Inflammatory macrophage treated with lipopolysaccharide for 4 hours (primary cell): ENCODE measurements around the gene TEX52.
"Not testable (repeated sequence)": the region's sequence is repeated elsewhere in the genome, so short reads cannot be mapped to it uniquely, and the experiment has no call there.

Experiments
- DNase-seq: peaks from one replicate; pipeline ENCODE4 v3.0.0-alpha.2; 2020

The TEX52 gene

GRCh38 chr12:2863402-2863801 is 6.6 kb upstream of the TEX52 start:
- not testable (repeated sequence) for DNase-seq

DNA sequence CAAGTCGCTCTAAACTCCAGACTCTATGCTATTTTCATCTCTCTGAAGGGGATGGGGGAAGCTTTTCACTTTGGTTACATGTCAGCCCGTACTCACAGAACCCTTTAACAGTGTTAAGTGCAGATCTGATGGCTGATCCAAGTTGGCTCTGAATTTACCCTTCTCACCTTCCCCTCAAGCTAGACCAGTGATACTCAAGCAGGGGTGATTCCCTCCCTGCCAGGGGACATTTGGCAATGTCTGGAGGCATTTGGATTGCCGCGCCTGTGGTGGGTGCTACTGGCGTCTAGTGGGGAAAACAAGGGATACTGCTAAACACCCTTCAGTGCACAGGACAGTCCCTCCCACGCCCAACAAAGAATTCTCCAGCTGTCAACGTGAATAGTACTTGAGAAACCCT is 6.0 kb upstream of the TEX52 start:
- DNase-seq: no peak

GRCh38 chr12:2860170-2860569 is 3.3 kb upstream of the TEX52 start:
- no peak for DNase-seq

- DNase-seq: no peak
Observed at GRCh38 chr12:2858944-2859421, 2.1 kb upstream of the TEX52 start.

GRCh38 chr12:2858334-2858733 is 1.5 kb upstream of the TEX52 start:
- DNase-seq: no peak

DNA sequence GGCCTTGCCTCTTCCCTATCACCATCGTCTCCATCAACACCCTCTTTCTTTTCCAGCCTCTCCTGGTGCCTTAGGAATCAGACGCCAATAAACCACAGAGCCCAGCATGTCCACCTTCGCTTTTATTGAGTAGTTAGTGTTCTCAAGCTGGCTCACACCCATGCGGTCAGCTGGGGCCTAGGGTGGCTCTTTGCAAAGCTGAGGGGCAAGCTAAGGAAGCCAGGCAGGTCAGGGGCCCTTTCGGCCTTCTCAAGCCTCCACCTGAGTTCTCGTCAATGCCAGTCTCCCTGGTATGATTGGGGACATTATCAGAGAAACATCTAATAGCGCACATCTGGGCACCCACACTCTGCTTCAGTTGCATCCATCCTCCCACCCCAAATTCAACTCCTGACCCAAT is 737 bp upstream of the TEX52 start:
- no peak for DNase-seq

- no peak for DNase-seq
Observed at GRCh38 chr12:2856051-2856450, 788 bp downstream of the TEX52 start.

- DNase-seq: no peak
Observed at GRCh38 chr12:2855546-2855945, 1.3 kb downstream of the TEX52 start.

DNA sequence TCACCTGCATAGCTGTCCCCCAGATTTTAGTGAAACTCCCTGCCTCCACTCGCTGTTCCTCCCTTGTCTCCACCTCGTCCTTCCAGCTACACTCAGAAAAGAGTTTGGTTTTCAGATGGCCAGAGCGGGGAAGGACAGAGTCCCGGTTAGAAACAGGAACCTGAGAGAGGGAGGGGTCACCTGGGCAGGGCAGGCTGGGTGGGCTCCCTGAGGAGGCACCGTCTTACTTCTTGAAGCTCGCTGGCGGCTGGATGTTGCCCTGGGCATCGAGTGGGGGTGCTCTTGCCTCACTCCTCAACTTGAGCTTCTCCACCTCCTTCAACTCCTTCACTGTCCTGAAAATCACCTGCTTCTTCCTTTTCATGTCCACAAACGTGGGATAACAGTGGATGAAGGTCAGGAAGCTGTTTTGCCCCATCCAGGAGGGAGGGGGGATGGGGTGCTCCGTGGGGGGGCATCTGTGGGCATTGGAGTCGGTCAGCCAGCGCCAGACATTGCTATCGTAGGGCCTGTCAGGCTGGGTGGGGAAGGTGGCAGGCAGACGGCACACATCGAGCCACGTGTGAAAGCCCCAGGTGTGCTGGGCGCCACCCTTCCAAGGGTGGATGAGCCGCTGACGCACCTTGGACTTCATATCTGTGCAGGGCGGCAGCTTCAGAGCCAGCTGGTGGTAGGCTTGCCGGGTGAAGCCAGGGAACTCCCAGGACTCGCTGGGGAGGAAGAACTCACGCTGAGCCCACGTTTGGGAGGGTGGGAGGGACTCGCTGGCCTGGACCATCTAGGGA is 2.0 kb downstream of the TEX52 start:
- DNase-seq: no peak

DNA sequence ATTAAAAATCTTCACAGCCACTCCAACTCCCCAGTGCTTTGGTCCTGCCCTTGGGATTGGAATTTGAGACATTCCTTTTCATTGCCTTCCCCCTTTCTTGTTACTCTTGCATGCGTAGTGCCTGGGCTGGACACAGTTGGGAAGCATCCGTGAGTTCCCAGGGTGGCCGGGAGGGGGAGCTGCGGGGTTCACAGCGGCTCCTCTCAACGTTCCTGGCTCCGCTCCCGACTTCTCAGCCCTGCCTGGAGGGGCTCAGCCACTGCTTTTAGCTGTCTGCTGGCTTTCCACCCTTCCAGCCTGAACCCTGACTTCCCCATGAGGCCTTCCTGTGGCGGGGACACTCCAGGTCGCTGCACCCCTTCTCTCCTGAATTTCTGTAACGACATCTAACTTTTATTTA is 3.2 kb downstream of the TEX52 start:
- DNase-seq: peak; percentile 35

- DNase-seq: no peak
Observed at GRCh38 chr12:2851931-2852330, 4.9 kb downstream of the TEX52 start.

DNA sequence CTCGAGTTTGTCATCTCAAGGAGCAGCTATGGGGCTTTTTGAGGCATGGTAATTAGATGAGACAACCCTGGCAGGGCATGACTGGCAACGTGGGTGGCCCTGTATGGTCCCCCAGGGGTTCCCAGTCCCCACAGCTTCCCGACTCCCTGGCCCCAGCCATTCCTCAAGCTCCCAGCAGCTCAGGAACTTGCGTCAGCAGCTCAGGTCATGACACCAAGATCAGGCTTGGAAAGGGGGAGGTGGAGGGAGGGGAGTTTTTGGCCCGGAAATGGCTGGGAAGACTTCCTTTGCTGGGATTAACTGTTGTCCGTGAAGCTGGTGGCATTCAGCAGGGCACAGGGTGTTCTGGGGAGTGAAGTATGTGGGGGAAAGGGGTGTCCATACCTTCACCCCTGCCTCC is 11.6 kb downstream of the TEX52 start:
- no peak for DNase-seq

DNA sequence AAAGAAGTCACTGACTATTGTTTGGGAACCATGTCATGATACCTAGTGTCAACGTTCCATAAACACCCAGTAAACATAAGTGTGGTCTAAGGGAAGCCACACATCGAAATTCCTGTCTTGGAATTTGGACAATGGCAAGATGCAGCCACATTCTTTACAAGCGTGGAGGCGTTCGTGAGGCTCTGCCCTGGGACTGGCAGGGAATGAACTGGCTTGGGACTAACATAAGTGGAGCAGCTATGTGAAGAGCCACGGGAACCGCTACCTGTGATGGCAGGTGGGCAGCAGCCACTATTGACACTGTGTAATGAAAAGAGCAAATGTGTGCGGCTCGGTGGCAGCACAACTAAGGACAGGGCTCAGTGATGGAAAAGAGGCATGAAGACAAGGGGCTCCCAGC is 12.1 kb downstream of the TEX52 start:
- DNase-seq: no peak

DNA sequence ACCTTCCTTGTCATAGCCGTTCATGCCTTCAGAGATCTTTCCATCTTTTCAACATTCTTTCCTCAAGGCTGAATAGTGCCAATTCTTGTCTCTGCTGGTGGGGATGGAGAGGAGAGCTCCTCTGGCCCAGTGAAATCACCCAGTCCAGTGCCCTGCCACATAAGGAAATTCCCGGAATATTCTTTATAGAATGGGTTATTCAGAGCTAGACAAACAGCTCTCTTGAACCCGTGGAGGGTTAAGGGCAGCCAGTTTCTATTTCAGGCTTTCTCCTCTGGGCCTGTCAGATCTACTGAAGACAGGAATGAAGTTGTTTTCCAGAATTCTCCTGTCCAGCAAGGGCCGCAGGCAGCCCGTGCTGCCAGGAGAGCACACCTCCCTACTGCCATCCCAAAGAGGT is 13.9 kb downstream of the TEX52 start:
- DNase-seq: no peak

DNA sequence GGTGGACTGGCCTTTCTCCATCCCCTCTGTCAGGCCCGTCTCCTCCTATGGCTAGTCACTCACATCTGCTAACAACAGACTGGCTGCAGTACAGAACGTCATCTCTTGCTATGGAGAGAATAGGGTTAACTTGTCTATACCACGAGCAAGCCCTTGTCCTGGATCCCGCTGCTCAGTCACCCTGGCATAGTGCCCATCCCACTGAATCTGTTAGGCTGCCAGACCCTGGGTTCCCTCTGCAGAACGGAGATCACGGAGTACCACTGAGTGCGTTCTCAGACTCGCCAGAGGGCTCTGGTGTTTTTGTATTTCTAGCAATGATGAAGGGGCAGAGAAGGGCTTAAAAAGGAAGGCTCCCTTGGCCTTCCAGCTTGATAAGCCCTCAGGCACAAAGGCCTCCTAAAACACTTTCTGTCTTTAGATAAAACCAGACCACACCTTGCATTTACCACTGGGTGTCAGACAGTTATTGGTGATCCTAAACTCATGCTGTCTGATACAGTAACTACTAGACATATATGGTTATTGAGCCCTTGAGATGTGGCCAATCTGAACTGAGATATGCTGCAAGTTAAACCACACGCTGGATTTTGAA is 15.7 kb downstream of the TEX52 start:
- no peak for DNase-seq

DNA sequence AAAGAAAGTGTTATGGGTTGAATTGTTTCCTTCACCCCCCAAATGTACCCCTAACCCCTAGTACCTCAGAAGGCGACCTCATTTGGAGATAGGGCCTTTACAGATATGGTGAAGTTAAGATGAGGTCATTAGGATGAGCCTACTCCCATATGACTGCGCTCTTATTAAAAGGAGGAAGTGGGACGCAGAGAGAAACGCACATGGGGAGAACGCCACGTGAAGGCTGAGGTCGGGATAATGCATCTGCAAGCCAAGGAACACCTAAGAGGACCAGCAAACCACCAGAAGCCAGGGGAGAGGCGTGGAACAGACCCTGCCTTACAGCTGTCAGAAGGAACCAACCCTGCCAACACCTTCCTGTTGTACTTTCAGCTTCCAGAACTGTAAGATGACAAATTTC is 20.3 kb downstream of the TEX52 start:
- DNase-seq: peak; percentile 63

- DNase-seq: no peak
Observed at GRCh38 chr12:2835691-2836403, 21.0 kb downstream of the TEX52 start.

- no peak for DNase-seq
Observed at GRCh38 chr12:2834581-2835491, 22.0 kb downstream of the TEX52 start, which contains the start of gene NRIP2. NRIP2 (minus strand) TSS chr12:2835035; CDS start chr12:2834983, 52 bp downstream.

DNA sequence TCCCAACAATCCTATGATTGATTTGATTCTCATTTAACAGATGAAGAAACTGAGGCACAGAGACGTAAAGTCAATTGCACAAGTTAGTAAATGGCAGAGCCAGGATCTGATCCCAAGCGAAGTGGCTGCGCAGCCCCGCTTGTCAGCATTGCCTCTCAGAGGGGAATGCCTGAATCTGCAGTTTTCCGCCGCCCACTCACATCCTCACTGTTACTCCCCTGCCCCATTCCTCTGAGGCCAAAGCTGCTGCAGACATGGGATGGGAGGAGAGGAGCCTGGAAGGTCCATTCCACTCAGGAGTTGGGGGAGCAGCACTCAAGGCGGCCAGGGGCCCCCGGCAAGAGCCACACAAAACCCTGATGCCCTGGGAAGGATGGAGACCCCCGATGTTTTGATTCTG is 23.0 kb downstream of the TEX52 start:
- no peak for DNase-seq

- DNase-seq: no peak
Observed at GRCh38 chr12:2833327-2833726, 23.5 kb downstream of the TEX52 start.

GRCh38 chr12:2832550-2833127 is 24.2 kb downstream of the TEX52 start:
- no peak for DNase-seq

- DNase-seq: no peak
Observed at GRCh38 chr12:2829275-2829674, 27.6 kb downstream of the TEX52 start.
